ENCODE measurements around the gene FAXDC2.

DNA sequence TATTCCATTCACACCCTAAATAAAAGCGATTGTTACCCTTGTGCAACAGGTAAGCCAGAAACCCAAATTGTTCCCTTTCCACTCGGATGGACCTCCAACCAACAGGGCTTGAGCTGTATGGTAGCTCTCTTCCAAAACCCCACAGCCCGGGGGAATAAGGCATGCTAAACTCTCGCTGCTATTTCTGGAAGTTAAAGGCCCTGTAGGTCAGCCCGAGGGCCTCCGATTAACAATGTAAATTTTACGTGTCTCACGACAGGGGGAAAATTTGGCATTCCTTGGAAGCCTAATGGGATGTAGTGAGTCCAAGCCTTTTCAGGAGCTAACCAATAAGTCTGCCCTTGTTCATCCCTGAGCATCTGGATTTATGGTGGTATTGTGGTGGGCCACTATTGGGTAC is 34.0 kb upstream of the FAXDC2 start:
- TF ChIP-seq POLR2A (IDR thresholded peaks at IDR 0.05; ENCODE audit: low read depth, low read length) (no peak), POU2F2 (IDR thresholded peaks at IDR 0.05; ENCODE audit: low read depth, low read length) (no peak), SPI1 (IDR thresholded peaks at IDR 0.05; ENCODE audit: low read depth, low read length) (no peak), POLR2AphosphoS5 (IDR thresholded peaks at IDR 0.05; ENCODE audit: low read depth, low read length) (no peak), TAF1 (IDR thresholded peaks at IDR 0.05; ENCODE audit: low read depth, low read length) (no peak)
